ENCODE results near the gene SPOCK1. TPM values are rescaled to one million over a fixed set of nuclear protein-coding genes. Genes with fewer than 3 reads are reported as not detected.

Gene SPOCK1
- total RNA-seq, 1 donor from 2014 or later = 8.4 TPM

GRCh38 chr5:137372773-137373160 lies 126.4 kb downstream of the SPOCK1 start:
- ATAC-seq (no peak), DNase-seq (no peak)
- Histone ChIP-seq H3K27me3 (ENCODE audit: low read depth) (no peaks in the 10 kb centered on the region), H3K4me1 (no peaks in the 10 kb centered on the region), H3K4me3 (no peak overlapping the region), H3K9me3 (no peaks in the 10 kb centered on the region), H3K36me3 (no peaks in the 10 kb centered on the region), H3K27ac (no peak overlapping the region)
- no peak for TF ChIP-seq CTCF (IDR thresholded peaks at IDR 0.05)
- intact Hi-C loops (cut with DNase I) = no loop called here

GRCh38 chr5:137372016-137372772 lies 126.9 kb downstream of the SPOCK1 start:
- DNase-seq (no peak), ATAC-seq (no peak)
- no peaks in the 10 kb centered on the region for H3K9me3 ChIP-seq
- no peaks in the 10 kb centered on the region for H3K4me1 ChIP-seq
- no peak overlapping the region for H3K4me3 ChIP-seq
- TF ChIP-seq CTCF (IDR thresholded peaks at IDR 0.05) = no peak
- no peaks in the 10 kb centered on the region for H3K27me3 ChIP-seq (ENCODE audit: low read depth)
- H3K27ac ChIP-seq = no peak overlapping the region
- H3K36me3 ChIP-seq = no peaks in the 10 kb centered on the region
- intact Hi-C loops (cut with DNase I) = no loop called here

- H3K36me3 ChIP-seq = no peaks in the 10 kb centered on the region
- H3K27me3 ChIP-seq (ENCODE audit: low read depth) = no peaks in the 10 kb centered on the region
- H3K27ac ChIP-seq = no peak overlapping the region
- H3K4me1 ChIP-seq = no peaks in the 10 kb centered on the region
- DNase-seq (no peak), ATAC-seq (no peak)
- no peak overlapping the region for H3K4me3 ChIP-seq
- no peaks in the 10 kb centered on the region for H3K9me3 ChIP-seq
- intact Hi-C loops (cut with DNase I) = no loop called here
- TF ChIP-seq CTCF (IDR thresholded peaks at IDR 0.05) = no peak
These were observed 128.7 kb downstream of the SPOCK1 start for GRCh38 chr5:137370096-137371071.

- no peak for DNase-seq
- ATAC-seq = no peak
- H3K27ac ChIP-seq = no peak overlapping the region
- no peaks in the 10 kb centered on the region for H3K36me3 ChIP-seq
- H3K9me3 ChIP-seq = no peaks in the 10 kb centered on the region
- TF ChIP-seq CTCF (IDR thresholded peaks at IDR 0.05) = no peak
- intact Hi-C loops (cut with DNase I) = no loop called here
- no peak overlapping the region for H3K4me3 ChIP-seq
- H3K4me1 ChIP-seq = no peaks in the 10 kb centered on the region
- no peaks in the 10 kb centered on the region for H3K27me3 ChIP-seq (ENCODE audit: low read depth)
These were observed 130.5 kb downstream of the SPOCK1 start for GRCh38 chr5:137368651-137369050.

GRCh38 chr5:137367951-137368350 lies 131.2 kb downstream of the SPOCK1 start:
- H3K36me3 ChIP-seq = no peaks in the 10 kb centered on the region
- H3K9me3 ChIP-seq = no peaks in the 10 kb centered on the region
- ATAC-seq = no peak
- no peak overlapping the region for H3K27ac ChIP-seq
- DNase-seq = no peak
- no peaks in the 10 kb centered on the region for H3K27me3 ChIP-seq (ENCODE audit: low read depth)
- H3K4me1 ChIP-seq = no peaks in the 10 kb centered on the region
- no peak for TF ChIP-seq CTCF (IDR thresholded peaks at IDR 0.05)
- no peak overlapping the region for H3K4me3 ChIP-seq
- intact Hi-C loops (cut with DNase I) = no loop called here

All from lower lobe of right lung (tissue), 2 donors.